Heart left ventricle (tissue), 13 donors: ENCODE measurements around the gene SFMBT2.

Experiments used
- POLR2A ChIP-seq, 2 donors: fragments of 450-650 bp; IDR thresholded peaks; one replicate each; pipeline ENCODE4 v1.6.1; 2017; ENCODE audit warnings: antibody characterized with exemption in 2 of 2, mild to moderate bottlenecking in 2 of 2, moderate library complexity in 2 of 2
- TF ChIP-seq, protein P1 (sequence below), 12 donors: fragments of 200-600 bp; sonication (generic) in 4 of 12; IDR thresholded peaks; one replicate each; pipeline versions ENCODE4 v1.5.0 to v1.8.0; 2018 to 2022; ENCODE audit warnings: antibody characterized with exemption in 12 of 12, mild to moderate bottlenecking in 5 of 12
- donor health status: ischemic (EF 13 %, LVEDD 7.1; RV severe dilation, severe dysfunction).
- donor health status: DM: no; HTN: yes; CAD: no.
- donor health status: DM: no; HTN: no; CAD: no.
- donor health status: ischemic (EF 25% LVEDD 6.9; RV normal size, moderate dysfunction).
- donor health status: ischemic (EF 25% LVEDD 5.7; RV mildly dilated, moderate dysfunction).
- donor health status: ischemic (EF 35%, LVEDD 5.7; RV mildly dilated, moderate dysfunction).
- donor health status: nonischemic (EF 11% LVEDD 7.7; RV severe dilation, severe dysfunction).
- donor health status: DM: yes; HTN: yes; CAD: no.
- donor health status: PGD.
- donor health status: ischemic (EF 29% LVEDD 5.4; RV normal size, mild dysfunction).
- donor health status: nonischemic (EF 23%, LVEDD 6.1; RV moderate dilation, normal function).

DNA sequence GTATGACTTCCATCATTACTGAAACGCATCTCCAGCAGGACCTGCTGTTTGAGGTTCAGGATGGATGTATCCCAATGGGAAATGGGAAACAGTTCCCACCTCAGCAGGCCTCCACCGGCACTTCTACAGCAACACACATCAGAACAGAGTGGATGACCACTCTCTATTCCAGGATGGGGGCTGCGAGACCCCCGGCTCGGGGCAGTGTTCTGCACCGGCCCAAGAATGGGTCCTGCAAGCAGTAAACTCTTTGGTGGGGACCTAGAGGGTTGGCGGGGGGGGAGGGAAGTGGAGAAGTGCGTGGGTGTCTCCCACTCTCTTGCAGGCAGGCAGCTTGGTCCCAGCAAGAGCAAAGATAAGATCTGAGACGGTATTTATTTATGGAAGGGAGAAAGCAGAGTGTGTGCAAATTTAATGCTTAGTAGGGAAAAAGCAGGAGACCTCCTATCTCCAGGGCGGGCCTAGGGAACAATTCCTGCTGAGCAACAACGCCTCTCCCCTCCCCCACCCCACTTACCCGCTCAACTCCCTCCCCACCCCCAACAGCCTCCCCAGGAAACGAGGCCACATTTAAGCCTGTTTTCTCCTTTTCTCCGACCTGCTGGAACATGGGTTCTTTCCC, 4.0 kb downstream of the SFMBT2 start:
- TF ChIP-seq POLR2A (IDR thresholded peaks at IDR 0.05): no peak
- TF ChIP-seq, protein P1, sequence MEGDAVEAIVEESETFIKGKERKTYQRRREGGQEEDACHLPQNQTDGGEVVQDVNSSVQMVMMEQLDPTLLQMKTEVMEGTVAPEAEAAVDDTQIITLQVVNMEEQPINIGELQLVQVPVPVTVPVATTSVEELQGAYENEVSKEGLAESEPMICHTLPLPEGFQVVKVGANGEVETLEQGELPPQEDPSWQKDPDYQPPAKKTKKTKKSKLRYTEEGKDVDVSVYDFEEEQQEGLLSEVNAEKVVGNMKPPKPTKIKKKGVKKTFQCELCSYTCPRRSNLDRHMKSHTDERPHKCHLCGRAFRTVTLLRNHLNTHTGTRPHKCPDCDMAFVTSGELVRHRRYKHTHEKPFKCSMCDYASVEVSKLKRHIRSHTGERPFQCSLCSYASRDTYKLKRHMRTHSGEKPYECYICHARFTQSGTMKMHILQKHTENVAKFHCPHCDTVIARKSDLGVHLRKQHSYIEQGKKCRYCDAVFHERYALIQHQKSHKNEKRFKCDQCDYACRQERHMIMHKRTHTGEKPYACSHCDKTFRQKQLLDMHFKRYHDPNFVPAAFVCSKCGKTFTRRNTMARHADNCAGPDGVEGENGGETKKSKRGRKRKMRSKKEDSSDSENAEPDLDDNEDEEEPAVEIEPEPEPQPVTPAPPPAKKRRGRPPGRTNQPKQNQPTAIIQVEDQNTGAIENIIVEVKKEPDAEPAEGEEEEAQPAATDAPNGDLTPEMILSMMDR (IDR thresholded peaks at IDR 0.05): no peak
